Keratinocyte (primary cell): ENCODE data around the gene DDX53. TPM values are rescaled to one million over a fixed set of nuclear protein-coding genes. Genes with fewer than 3 reads are reported as not detected.

Source experiments
- DNase-seq: peaks from one replicate; pipeline ENCODE4 v3.0.0-alpha.2; 2011; ENCODE audit warnings: low read depth, missing footprints, low spot score
- FAIRE-seq: peaks from 2 replicates; lab custom pipeline; 2011; peaks lifted over from hg19 to GRCh38; lab: Jason Lieb, UNC
- H2AFZ ChIP-seq: 2 replicates; pipeline ENCODE4 v1.6.0; 2012; ENCODE audit warnings: low read length, control low read depth, inconsistent platforms; ENCODE audit not compliant: control insufficient read depth
- H3K27ac ChIP-seq: 2 replicates; pipeline ENCODE4 v1.5.1; 2011; ENCODE audit warnings: low read length; ENCODE audit not compliant: control insufficient read depth, insufficient read depth
- H3K27me3 ChIP-seq: 3 replicates; pipeline ENCODE4 v1.6.0; 2011; ENCODE audit warnings: low read length; ENCODE audit not compliant: control insufficient read depth, insufficient read depth; ENCODE audit errors: extremely low read depth
- H3K36me3 ChIP-seq, 2 experiments: 2 replicates in 1 of 2; 3 replicates in 1 of 2; pipeline ENCODE4 v1.5.1; 2011; ENCODE audit warnings: low read length in 2 of 2, mild to moderate bottlenecking in 1 of 2; ENCODE audit not compliant: control insufficient read depth in 2 of 2, insufficient read depth in 2 of 2; ENCODE audit errors: extremely low read depth in 1 of 2
- H3K4me1 ChIP-seq: 3 replicates; pipeline ENCODE4 v1.5.1; 2011; ENCODE audit warnings: low read length; ENCODE audit not compliant: control insufficient read depth, insufficient read depth; ENCODE audit errors: extremely low read depth
- H3K4me2 ChIP-seq: 3 replicates; pipeline ENCODE4 v1.6.0; 2011; ENCODE audit warnings: low read depth, low read length; ENCODE audit not compliant: control insufficient read depth, insufficient read depth; ENCODE audit errors: extremely low read depth
- H3K4me3 ChIP-seq, 3 experiments: fragments of 200-600 bp in 1 of 3; sonication (generic) in 1 of 3; 2 replicates in 2 of 3; 3 replicates in 1 of 3; pipeline ENCODE4 v1.5.1; 2011 to 2016; ENCODE audit warnings: low read length in 3 of 3, mild to moderate bottlenecking in 3 of 3, control low read depth in 2 of 3, inconsistent platforms in 1 of 3, low read depth in 1 of 3, mixed read lengths in 1 of 3, mixed run types in 1 of 3, moderate library complexity in 1 of 3; ENCODE audit not compliant: control insufficient read depth in 2 of 3, insufficient read depth in 2 of 3; ENCODE audit errors: extremely low read depth in 1 of 3
- H3K79me2 ChIP-seq: 2 replicates; pipeline ENCODE4 v1.6.0; 2012; ENCODE audit warnings: low read length; ENCODE audit not compliant: control insufficient read depth, insufficient read depth
- H3K9ac ChIP-seq: 3 replicates; pipeline ENCODE4 v1.6.0; 2011; ENCODE audit warnings: low read length; ENCODE audit not compliant: control insufficient read depth, insufficient read depth; ENCODE audit errors: extremely low read depth
- H3K9me1 ChIP-seq: 3 replicates; pipeline ENCODE4 v1.6.0; 2011; ENCODE audit warnings: low read length; ENCODE audit not compliant: control insufficient read depth, insufficient read depth; ENCODE audit errors: extremely low read depth
- H3K9me3 ChIP-seq: 2 replicates; pipeline ENCODE4 v1.5.1; 2012; ENCODE audit warnings: low read depth, low read length; ENCODE audit not compliant: control insufficient read depth
- H4K20me1 ChIP-seq: 3 replicates; pipeline ENCODE4 v1.6.0; 2011; ENCODE audit warnings: low read length; ENCODE audit not compliant: control insufficient read depth, insufficient read depth; ENCODE audit errors: extremely low read depth
- CTCF ChIP-seq, 3 experiments: IDR thresholded peaks in 1 of 3; conservative IDR thresholded peaks in 1 of 3; optimal IDR thresholded peaks in 1 of 3; 2 replicates in 2 of 3; 3 replicates in 1 of 3; pipeline versions ENCODE3 to v1.5.1; 2011; ENCODE audit warnings: low read length in 3 of 3, mild to moderate bottlenecking in 3 of 3, moderate library complexity in 2 of 3, control low read depth in 1 of 3, inconsistent platforms in 1 of 3; ENCODE audit not compliant: insufficient read depth in 2 of 3; ENCODE audit errors: extremely low read depth in 1 of 3
- EZH2 ChIP-seq: IDR thresholded peaks from one replicate; pipeline ENCODE4 v1.6.1; 2012; ENCODE audit warnings: inconsistent platforms, mild to moderate bottlenecking, low read length, moderate library complexity
- dilution Hi-C: fragments of 300-500 bp; cut with MboI; formaldehyde crosslinking; loops from one replicate; pipeline ENCODE4 v1.7.0; 2020; ENCODE audit warnings: low sequenced_read_pairs; ENCODE audit not compliant: extremely low pct_ligation_motif_present
- polyA plus RNA-seq, 5 experiments: library from polyadenylated mRNA; depleted of rRNA in 3 of 5; stranded (reverse) in 3 of 5; stranded (forward) in 1 of 5; unstranded in 1 of 5; fragments of >200 nt; gene quantifications; 1 replicate in 1 of 5; 2 replicates in 3 of 5; 3 replicates in 1 of 5; pipeline versions ENCODE4 v1.2.1 to v1.2.3, GENCODE V29; 2011 to 2012; ENCODE audit warnings: missing spikeins in 2 of 5, low read depth in 1 of 5, low replicate concordance in 1 of 5

The DDX53 gene
- polyA plus RNA-seq, 1 donor (not counting 4 experiments of a cell fraction or from before 2014, with no cell fraction given), result not detected

DNA sequence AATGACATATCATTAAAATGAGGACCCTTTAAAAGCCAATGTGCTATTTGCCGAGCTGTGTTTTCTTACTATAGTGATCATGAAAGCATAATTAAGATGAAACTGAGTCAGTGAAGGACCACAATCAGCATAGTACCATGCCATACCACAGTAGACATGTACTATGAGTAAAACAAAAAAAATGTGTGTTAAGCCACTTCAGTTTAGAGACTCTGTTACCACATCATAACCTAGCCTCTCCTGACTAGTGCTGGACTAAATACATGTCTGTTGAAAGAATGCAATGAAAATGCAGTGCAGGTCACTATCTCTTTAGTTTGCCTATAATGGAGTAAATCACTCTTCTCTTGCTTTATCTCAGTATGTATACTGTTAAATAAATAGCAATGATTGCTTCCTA is 12.3 kb upstream of the DDX53 start:
- H3K27me3 ChIP-seq, result no peaks in the 10 kb centered on the region
- H2AFZ ChIP-seq, result no peak overlapping the region
- no peak for DNase-seq
- H3K9me3 ChIP-seq, result no peaks in the 10 kb centered on the region
- H3K4me1 ChIP-seq, result no peaks in the 10 kb centered on the region
- no peaks in the 10 kb centered on the region for H3K9me1 ChIP-seq
- no peaks in the 10 kb centered on the region for H3K36me3 ChIP-seq
- no peak overlapping the region for H3K27ac ChIP-seq
- dilution Hi-C loops, result no loop called here
- FAIRE-seq, result no peak
- H4K20me1 ChIP-seq, result no peaks in the 10 kb centered on the region
- no peaks in the 10 kb centered on the region for H3K79me2 ChIP-seq
- H3K9ac ChIP-seq, result no peak overlapping the region
- TF ChIP-seq EZH2, result no peak
- no peak for TF ChIP-seq CTCF (optimal IDR thresholded peaks at IDR 0.05 in 1 of 3, IDR thresholded peaks at IDR 0.05 in 1 of 3, conservative IDR thresholded peaks at IDR 0.05 in 1 of 3; ENCODE audit: extremely low read depth in 1 of 3, insufficient read depth in 2 of 3, low read length in 3 of 3)
- H3K4me2 ChIP-seq, result no peak overlapping the region
- no peak overlapping the region for H3K4me3 ChIP-seq

- DNase-seq (no peak), FAIRE-seq (no peak)
- Histone ChIP-seq H3K9me1 (no peaks in the 10 kb centered on the region), H3K9me3 (no peaks in the 10 kb centered on the region), H3K27me3 (no peaks in the 10 kb centered on the region), H4K20me1 (no peaks in the 10 kb centered on the region), H3K79me2 (no peaks in the 10 kb centered on the region), H3K27ac (no peak overlapping the region), H3K4me1 (no peaks in the 10 kb centered on the region), H2AFZ (no peak overlapping the region), H3K36me3 (no peaks in the 10 kb centered on the region), H3K4me2 (no peak overlapping the region), H3K4me3 (no peak overlapping the region), H3K9ac (no peak overlapping the region)
- dilution Hi-C loops, result no loop called here
- TF ChIP-seq EZH2 (no peak), CTCF (optimal IDR thresholded peaks at IDR 0.05 in 1 of 3, IDR thresholded peaks at IDR 0.05 in 1 of 3, conservative IDR thresholded peaks at IDR 0.05 in 1 of 3; ENCODE audit: extremely low read depth in 1 of 3, insufficient read depth in 2 of 3, low read length in 3 of 3) (no peak)
These were observed 3.4 kb downstream of the DDX53 start for GRCh38 chrX:23003116-23003515.
